Measurements from ENCODE around the gene UGT2B17. TPM values are rescaled to one million over a fixed set of nuclear protein-coding genes. Genes with fewer than 3 reads are reported as not detected.
"Not testable (repeated sequence)": the region's sequence is repeated elsewhere in the genome, so short reads cannot be mapped to it uniquely, and the experiment has no call there.

The UGT2B17 gene
- total RNA-seq, 2 experiments from 2014 or later = not detected

GRCh38 chr4:68570122-68570507 lies 6.0 kb downstream of the UGT2B17 start:
- Histone ChIP-seq H3K27ac (ENCODE audit: low read depth in 1 of 2, low read length in 2 of 2) (no peak overlapping the region), H3K36me3 (ENCODE audit: insufficient read depth, low read length) (no peaks in the 10 kb centered on the region), H3K27me3 (ENCODE audit: control insufficient read depth in 1 of 2, insufficient read depth in 2 of 2, low read length in 2 of 2) (no peaks in the 10 kb centered on the region), H3K4me3 (ENCODE audit: low read length) (no peak overlapping the region), H3K9me3 (ENCODE audit: control insufficient read depth in 1 of 2, insufficient read depth in 1 of 2, low read length in 2 of 2) (no peaks in the 10 kb centered on the region), H3K4me1 (ENCODE audit: insufficient read depth, low read length) (no peaks in the 10 kb centered on the region)
- TF ChIP-seq, protein P1, sequence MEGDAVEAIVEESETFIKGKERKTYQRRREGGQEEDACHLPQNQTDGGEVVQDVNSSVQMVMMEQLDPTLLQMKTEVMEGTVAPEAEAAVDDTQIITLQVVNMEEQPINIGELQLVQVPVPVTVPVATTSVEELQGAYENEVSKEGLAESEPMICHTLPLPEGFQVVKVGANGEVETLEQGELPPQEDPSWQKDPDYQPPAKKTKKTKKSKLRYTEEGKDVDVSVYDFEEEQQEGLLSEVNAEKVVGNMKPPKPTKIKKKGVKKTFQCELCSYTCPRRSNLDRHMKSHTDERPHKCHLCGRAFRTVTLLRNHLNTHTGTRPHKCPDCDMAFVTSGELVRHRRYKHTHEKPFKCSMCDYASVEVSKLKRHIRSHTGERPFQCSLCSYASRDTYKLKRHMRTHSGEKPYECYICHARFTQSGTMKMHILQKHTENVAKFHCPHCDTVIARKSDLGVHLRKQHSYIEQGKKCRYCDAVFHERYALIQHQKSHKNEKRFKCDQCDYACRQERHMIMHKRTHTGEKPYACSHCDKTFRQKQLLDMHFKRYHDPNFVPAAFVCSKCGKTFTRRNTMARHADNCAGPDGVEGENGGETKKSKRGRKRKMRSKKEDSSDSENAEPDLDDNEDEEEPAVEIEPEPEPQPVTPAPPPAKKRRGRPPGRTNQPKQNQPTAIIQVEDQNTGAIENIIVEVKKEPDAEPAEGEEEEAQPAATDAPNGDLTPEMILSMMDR (IDR thresholded peaks at IDR 0.05) = no peak
- CTCF ChIA-PET = no interaction called here
- Mint-ChIP-seq H3K4me1 (ENCODE audit: low read depth) (no peaks in the 10 kb centered on the region), H3K36me3 (ENCODE audit: low read depth) (no peaks in the 10 kb centered on the region), H3K4me3 (no peak overlapping the region), H3K27ac (no peak overlapping the region), H3K27me3 (no peaks in the 10 kb centered on the region), H3K9me3 (no peaks in the 10 kb centered on the region)
- DNase-seq (no peak), ATAC-seq (ENCODE audit: poor library complexity) (no peak)
- POLR2A ChIA-PET = no interaction called here
- intact Hi-C loops (cut with DNase I, micrococcal nuclease) = no loop called here

- Histone ChIP-seq H3K9me3 (ENCODE audit: control insufficient read depth in 1 of 2, insufficient read depth in 1 of 2, low read length in 2 of 2) (no peaks in the 10 kb centered on the region), H3K27ac (ENCODE audit: low read depth in 1 of 2, low read length in 2 of 2) (no peak overlapping the region), H3K27me3 (ENCODE audit: control insufficient read depth in 1 of 2, insufficient read depth in 2 of 2, low read length in 2 of 2) (no peaks in the 10 kb centered on the region), H3K36me3 (ENCODE audit: insufficient read depth, low read length) (no peaks in the 10 kb centered on the region), H3K4me3 (ENCODE audit: low read length) (no peak overlapping the region), H3K4me1 (ENCODE audit: insufficient read depth, low read length) (no peaks in the 10 kb centered on the region)
- Mint-ChIP-seq H3K27ac (no peak overlapping the region), H3K36me3 (ENCODE audit: low read depth) (no peaks in the 10 kb centered on the region), H3K4me3 (no peak overlapping the region), H3K4me1 (ENCODE audit: low read depth) (no peaks in the 10 kb centered on the region), H3K9me3 (no peaks in the 10 kb centered on the region), H3K27me3 (no peaks in the 10 kb centered on the region)
- TF ChIP-seq, protein P1 (IDR thresholded peaks at IDR 0.05) = no peak
- ATAC-seq (ENCODE audit: poor library complexity) = no peak
- POLR2A ChIA-PET = no interaction called here
- CTCF ChIA-PET = no interaction called here
- intact Hi-C loops (cut with DNase I, micrococcal nuclease) = no loop called here
- DNase-seq = no peak
Measured at GRCh38 chr4:68569466-68570121, 6.5 kb downstream of the UGT2B17 start.

GRCh38 chr4:68569036-68569435 lies 7.1 kb downstream of the UGT2B17 start:
- H3K4me1 ChIP-seq (ENCODE audit: insufficient read depth, low read length); H3K27me3 ChIP-seq (ENCODE audit: control insufficient read depth in 1 of 2, insufficient read depth in 2 of 2, low read length in 2 of 2); H3K27ac ChIP-seq (ENCODE audit: low read depth in 1 of 2, low read length in 2 of 2); H3K36me3 ChIP-seq (ENCODE audit: insufficient read depth, low read length); H3K36me3 Mint-ChIP-seq (ENCODE audit: low read depth); H3K4me3 Mint-ChIP-seq; H3K27ac Mint-ChIP-seq; ATAC-seq (ENCODE audit: poor library complexity); H3K27me3 Mint-ChIP-seq; intact Hi-C loops (cut with DNase I, micrococcal nuclease); H3K4me1 Mint-ChIP-seq (ENCODE audit: low read depth); CTCF ChIA-PET; DNase-seq; H3K4me3 ChIP-seq (ENCODE audit: low read length); H3K9me3 Mint-ChIP-seq; POLR2A ChIA-PET; H3K9me3 ChIP-seq (ENCODE audit: control insufficient read depth in 1 of 2, insufficient read depth in 1 of 2, low read length in 2 of 2): not testable (repeated sequence)

DNA sequence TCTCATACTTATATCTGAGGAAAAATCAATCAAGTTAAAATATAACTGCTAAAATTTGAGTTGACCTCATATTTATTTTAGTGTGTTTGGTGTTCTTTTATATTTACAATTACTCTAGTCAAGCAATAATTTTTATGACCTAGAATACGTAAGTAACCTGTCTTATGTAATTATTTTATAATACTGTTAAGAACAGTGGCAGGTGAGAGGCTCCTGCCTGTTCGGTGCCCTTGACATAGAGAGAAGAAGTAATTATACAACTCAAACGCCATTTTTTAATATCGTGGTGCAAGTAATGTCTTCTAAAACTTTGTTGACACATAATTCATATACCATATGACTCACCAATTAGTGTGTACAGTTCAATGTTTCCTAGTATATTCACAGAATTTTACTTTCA lies 7.6 kb downstream of the UGT2B17 start:
- ATAC-seq (ENCODE audit: poor library complexity); H3K4me1 Mint-ChIP-seq (ENCODE audit: low read depth); H3K36me3 ChIP-seq (ENCODE audit: insufficient read depth, low read length); H3K27me3 Mint-ChIP-seq; H3K36me3 Mint-ChIP-seq (ENCODE audit: low read depth); H3K4me3 ChIP-seq (ENCODE audit: low read length); H3K4me3 Mint-ChIP-seq; H3K27ac ChIP-seq (ENCODE audit: low read depth in 1 of 2, low read length in 2 of 2); H3K9me3 ChIP-seq (ENCODE audit: control insufficient read depth in 1 of 2, insufficient read depth in 1 of 2, low read length in 2 of 2); H3K4me1 ChIP-seq (ENCODE audit: insufficient read depth, low read length); intact Hi-C loops (cut with DNase I, micrococcal nuclease); H3K27ac Mint-ChIP-seq; H3K9me3 Mint-ChIP-seq; H3K27me3 ChIP-seq (ENCODE audit: control insufficient read depth in 1 of 2, insufficient read depth in 2 of 2, low read length in 2 of 2); DNase-seq; CTCF ChIA-PET; POLR2A ChIA-PET: not testable (repeated sequence)

DNA sequence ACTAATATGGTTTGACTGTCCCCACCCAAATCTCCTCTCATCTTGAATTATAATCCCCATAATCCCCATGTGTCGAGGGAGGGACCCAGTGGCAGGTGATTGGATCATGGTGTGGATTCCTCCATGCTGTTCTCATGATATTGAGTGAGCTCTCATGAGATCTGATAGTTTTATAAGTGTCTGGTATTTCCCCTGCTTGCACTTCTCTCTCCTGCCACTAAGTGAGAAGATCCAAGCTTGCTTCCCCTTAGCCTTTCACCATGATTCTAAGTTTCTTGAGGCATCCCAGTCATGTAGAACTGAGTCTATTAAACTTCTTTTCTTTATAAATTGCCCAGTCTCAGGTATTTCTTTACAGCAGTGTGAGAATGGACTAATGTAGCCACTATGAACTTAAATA lies 9.8 kb downstream of the UGT2B17 start:
- H3K27me3 Mint-ChIP-seq; H3K4me3 Mint-ChIP-seq; H3K4me1 Mint-ChIP-seq (ENCODE audit: low read depth); H3K4me1 ChIP-seq (ENCODE audit: insufficient read depth, low read length); H3K36me3 Mint-ChIP-seq (ENCODE audit: low read depth); H3K27ac Mint-ChIP-seq; POLR2A ChIA-PET; intact Hi-C loops (cut with DNase I, micrococcal nuclease); H3K27me3 ChIP-seq (ENCODE audit: control insufficient read depth in 1 of 2, insufficient read depth in 2 of 2, low read length in 2 of 2); H3K4me3 ChIP-seq (ENCODE audit: low read length); H3K36me3 ChIP-seq (ENCODE audit: insufficient read depth, low read length); H3K9me3 ChIP-seq (ENCODE audit: control insufficient read depth in 1 of 2, insufficient read depth in 1 of 2, low read length in 2 of 2); ATAC-seq (ENCODE audit: poor library complexity); H3K9me3 Mint-ChIP-seq; CTCF ChIA-PET; H3K27ac ChIP-seq (ENCODE audit: low read depth in 1 of 2, low read length in 2 of 2); DNase-seq: not testable (repeated sequence)

DNA sequence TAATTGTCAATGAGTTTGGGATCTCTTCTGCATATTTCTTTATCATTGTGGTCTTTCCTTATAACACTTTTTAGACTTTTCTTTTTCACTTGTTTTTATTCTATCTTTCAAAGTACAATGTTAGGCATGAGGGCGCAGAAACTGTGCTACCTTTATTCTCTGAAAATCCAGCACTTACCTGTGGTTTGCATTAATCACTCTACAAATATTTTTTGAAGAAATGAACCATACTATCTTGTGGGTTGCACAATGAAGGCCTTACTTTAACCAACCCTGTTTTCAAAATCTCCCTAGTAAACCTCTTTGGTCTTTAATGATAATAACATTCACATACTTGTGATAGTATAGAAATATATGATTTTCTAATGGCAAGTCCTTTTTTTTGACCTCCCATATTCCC lies 11.0 kb downstream of the UGT2B17 start:
- H3K9me3 ChIP-seq (ENCODE audit: control insufficient read depth in 1 of 2, insufficient read depth in 1 of 2, low read length in 2 of 2); H3K27me3 Mint-ChIP-seq; POLR2A ChIA-PET; H3K4me1 Mint-ChIP-seq (ENCODE audit: low read depth); H3K9me3 Mint-ChIP-seq; H3K4me1 ChIP-seq (ENCODE audit: insufficient read depth, low read length); DNase-seq; H3K36me3 Mint-ChIP-seq (ENCODE audit: low read depth); H3K36me3 ChIP-seq (ENCODE audit: insufficient read depth, low read length); H3K27ac Mint-ChIP-seq; intact Hi-C loops (cut with DNase I, micrococcal nuclease); H3K27me3 ChIP-seq (ENCODE audit: control insufficient read depth in 1 of 2, insufficient read depth in 2 of 2, low read length in 2 of 2); H3K27ac ChIP-seq (ENCODE audit: low read depth in 1 of 2, low read length in 2 of 2); ATAC-seq (ENCODE audit: poor library complexity); H3K4me3 ChIP-seq (ENCODE audit: low read length); CTCF ChIA-PET; H3K4me3 Mint-ChIP-seq: not testable (repeated sequence)

Data from CD4-positive, alpha-beta T cell (primary cell).